SK-N-SH treated with all-trans-retinoic acid at 6 μM for 48 hours (cell line): ENCODE data around the gene RYK.

ENCODE experiments used
- ATAC-seq: fragments of 200-7000 bp; cut with Tn5 transposase; 3 replicates; pipeline ENCODE4 v1.9.1; 2020; ENCODE audit warnings: mild to moderate bottlenecking, moderate library complexity
- ARNTL ChIP-seq: fragments of 450-650 bp; formaldehyde crosslinking; IDR thresholded peaks from 2 replicates; pipeline ENCODE4 v1.5.0; 2020; ENCODE audit warnings: low read depth, mild to moderate bottlenecking, moderate library complexity, borderline replicate concordance
- CSDC2 ChIP-seq: fragments of 250-450 bp; sonication (Bioruptor Pico); IDR thresholded peaks from 2 replicates; pipeline ENCODE4 v1.5.0; 2020; ENCODE audit warnings: mild to moderate bottlenecking, moderate library complexity
- ESRRG ChIP-seq: fragments of 250-450 bp; sonication (Bioruptor Pico); IDR thresholded peaks from 2 replicates; pipeline ENCODE4 v1.6.1; 2021; ENCODE audit warnings: mild to moderate bottlenecking
- GLIS3 ChIP-seq: fragments of 250-450 bp; sonication (Bioruptor Pico); IDR thresholded peaks from 2 replicates; pipeline ENCODE4 v1.5.0; 2020; ENCODE audit warnings: mild to moderate bottlenecking, moderate library complexity
- ISL1 ChIP-seq: fragments of 250-450 bp; sonication (Bioruptor Pico); IDR thresholded peaks from 2 replicates; pipeline ENCODE4 v2.1.2; 2022; ENCODE audit warnings: mild to moderate bottlenecking, moderate library complexity
- OSR1 ChIP-seq: fragments of 250-450 bp; sonication (Bioruptor Pico); IDR thresholded peaks from 2 replicates; pipeline ENCODE4 v1.8.0; 2022; ENCODE audit warnings: moderate library complexity, mild to moderate bottlenecking, inconsistent platforms
- RARB ChIP-seq: fragments of 250-450 bp; sonication (Bioruptor Pico); IDR thresholded peaks from 2 replicates; pipeline ENCODE4 v1.8.0; 2021; ENCODE audit warnings: mild to moderate bottlenecking, moderate library complexity
- TOX ChIP-seq: fragments of 250-450 bp; sonication (Bioruptor Pico); IDR thresholded peaks from 2 replicates; pipeline ENCODE4 v1.8.0; 2021; ENCODE audit warnings: mild to moderate bottlenecking, moderate library complexity, borderline replicate concordance
- ZC3H10 ChIP-seq: fragments of 250-450 bp; sonication (Bioruptor Pico); IDR thresholded peaks from 2 replicates; pipeline ENCODE4 v1.5.1; 2021; ENCODE audit warnings: mild to moderate bottlenecking, moderate library complexity
- ZFP3 ChIP-seq: fragments of 250-450 bp; sonication (Bioruptor Pico); IDR thresholded peaks from 2 replicates; pipeline ENCODE4 v1.5.0; 2020; ENCODE audit warnings: mild to moderate bottlenecking, moderate library complexity
- ZFP30 ChIP-seq: fragments of 450-650 bp; formaldehyde crosslinking; IDR thresholded peaks from 2 replicates; pipeline ENCODE4 v1.5.0; 2022; ENCODE audit warnings: mild to moderate bottlenecking, moderate library complexity
- ZNF70 ChIP-seq: fragments of 450-650 bp; formaldehyde crosslinking; IDR thresholded peaks from 2 replicates; pipeline ENCODE4 v1.5.0; 2020; ENCODE audit warnings: mild to moderate bottlenecking, moderate library complexity
- ZNF8 ChIP-seq: fragments of 450-650 bp; formaldehyde crosslinking; IDR thresholded peaks from 2 replicates; pipeline ENCODE4 v1.5.0; 2020; ENCODE audit warnings: mild to moderate bottlenecking, moderate library complexity
- TF ChIP-seq, protein P1 (sequence below): fragments of 250-450 bp; sonication (Bioruptor Pico); IDR thresholded peaks from 2 replicates; pipeline ENCODE4 v1.5.1; 2020; ENCODE audit warnings: low read depth, mild to moderate bottlenecking, moderate library complexity
- TF ChIP-seq, protein P2 (sequence below): fragments of 250-450 bp; sonication (Bioruptor Pico); IDR thresholded peaks from 2 replicates; pipeline ENCODE4 v1.8.0; 2021; ENCODE audit warnings: low read depth, mild to moderate bottlenecking, moderate library complexity, borderline replicate concordance
- TF ChIP-seq, protein P3 (sequence below): fragments of 250-450 bp; sonication (Bioruptor Pico); IDR thresholded peaks from 2 replicates; pipeline ENCODE4 v1.5.0; 2020; ENCODE audit warnings: mild to moderate bottlenecking, moderate library complexity
- TF ChIP-seq, protein P4 (sequence below): fragments of 250-450 bp; sonication (Bioruptor Pico); IDR thresholded peaks from 2 replicates; pipeline ENCODE4 v1.8.0; 2020; ENCODE audit warnings: mild to moderate bottlenecking, moderate library complexity, borderline replicate concordance

The RYK gene

DNA sequence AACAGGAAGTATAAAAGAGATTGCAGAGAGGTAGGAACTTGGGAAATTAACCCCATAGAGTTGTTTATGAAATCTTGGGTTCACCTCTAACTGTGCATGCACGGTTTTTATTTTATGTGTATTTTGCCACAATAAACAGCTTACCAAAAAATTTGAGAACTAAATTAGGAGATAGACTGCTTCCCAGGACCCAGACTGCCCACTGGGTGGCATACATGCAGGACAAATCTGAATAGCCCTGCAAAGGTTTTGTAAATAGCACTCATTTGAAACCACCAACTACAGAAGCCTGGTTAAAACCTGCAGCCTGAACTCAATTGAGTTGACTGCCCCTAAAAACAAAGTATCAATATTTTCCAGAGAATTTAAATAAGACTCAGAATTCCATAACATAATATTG, 124.5 kb downstream of the RYK start:
- TF ChIP-seq, protein P1, sequence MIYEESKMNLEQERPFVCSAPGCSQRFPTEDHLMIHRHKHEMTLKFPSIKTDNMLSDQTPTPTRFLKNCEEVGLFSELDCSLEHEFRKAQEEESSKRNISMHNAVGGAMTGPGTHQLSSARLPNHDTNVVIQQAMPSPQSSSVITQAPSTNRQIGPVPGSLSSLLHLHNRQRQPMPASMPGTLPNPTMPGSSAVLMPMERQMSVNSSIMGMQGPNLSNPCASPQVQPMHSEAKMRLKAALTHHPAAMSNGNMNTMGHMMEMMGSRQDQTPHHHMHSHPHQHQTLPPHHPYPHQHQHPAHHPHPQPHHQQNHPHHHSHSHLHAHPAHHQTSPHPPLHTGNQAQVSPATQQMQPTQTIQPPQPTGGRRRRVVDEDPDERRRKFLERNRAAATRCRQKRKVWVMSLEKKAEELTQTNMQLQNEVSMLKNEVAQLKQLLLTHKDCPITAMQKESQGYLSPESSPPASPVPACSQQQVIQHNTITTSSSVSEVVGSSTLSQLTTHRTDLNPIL (CRISPR knock-in tag), result no peak
- TF ChIP-seq CSDC2 (CRISPR knock-in tag) (no peak), ZNF70 (CRISPR knock-in tag) (no peak), ZNF8 (CRISPR knock-in tag) (no peak), ZFP30 (CRISPR knock-in tag) (no peak)
- TF ChIP-seq, protein P2, sequence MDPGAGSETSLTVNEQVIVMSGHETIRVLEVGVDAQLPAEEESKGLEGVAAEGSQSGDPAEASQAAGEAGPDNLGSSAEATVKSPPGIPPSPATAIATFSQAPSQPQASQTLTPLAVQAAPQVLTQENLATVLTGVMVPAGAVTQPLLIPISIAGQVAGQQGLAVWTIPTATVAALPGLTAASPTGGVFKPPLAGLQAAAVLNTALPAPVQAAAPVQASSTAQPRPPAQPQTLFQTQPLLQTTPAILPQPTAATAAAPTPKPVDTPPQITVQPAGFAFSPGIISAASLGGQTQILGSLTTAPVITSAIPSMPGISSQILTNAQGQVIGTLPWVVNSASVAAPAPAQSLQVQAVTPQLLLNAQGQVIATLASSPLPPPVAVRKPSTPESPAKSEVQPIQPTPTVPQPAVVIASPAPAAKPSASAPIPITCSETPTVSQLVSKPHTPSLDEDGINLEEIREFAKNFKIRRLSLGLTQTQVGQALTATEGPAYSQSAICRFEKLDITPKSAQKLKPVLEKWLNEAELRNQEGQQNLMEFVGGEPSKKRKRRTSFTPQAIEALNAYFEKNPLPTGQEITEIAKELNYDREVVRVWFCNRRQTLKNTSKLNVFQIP (CRISPR knock-in tag), result no peak
- TF ChIP-seq, protein P3, sequence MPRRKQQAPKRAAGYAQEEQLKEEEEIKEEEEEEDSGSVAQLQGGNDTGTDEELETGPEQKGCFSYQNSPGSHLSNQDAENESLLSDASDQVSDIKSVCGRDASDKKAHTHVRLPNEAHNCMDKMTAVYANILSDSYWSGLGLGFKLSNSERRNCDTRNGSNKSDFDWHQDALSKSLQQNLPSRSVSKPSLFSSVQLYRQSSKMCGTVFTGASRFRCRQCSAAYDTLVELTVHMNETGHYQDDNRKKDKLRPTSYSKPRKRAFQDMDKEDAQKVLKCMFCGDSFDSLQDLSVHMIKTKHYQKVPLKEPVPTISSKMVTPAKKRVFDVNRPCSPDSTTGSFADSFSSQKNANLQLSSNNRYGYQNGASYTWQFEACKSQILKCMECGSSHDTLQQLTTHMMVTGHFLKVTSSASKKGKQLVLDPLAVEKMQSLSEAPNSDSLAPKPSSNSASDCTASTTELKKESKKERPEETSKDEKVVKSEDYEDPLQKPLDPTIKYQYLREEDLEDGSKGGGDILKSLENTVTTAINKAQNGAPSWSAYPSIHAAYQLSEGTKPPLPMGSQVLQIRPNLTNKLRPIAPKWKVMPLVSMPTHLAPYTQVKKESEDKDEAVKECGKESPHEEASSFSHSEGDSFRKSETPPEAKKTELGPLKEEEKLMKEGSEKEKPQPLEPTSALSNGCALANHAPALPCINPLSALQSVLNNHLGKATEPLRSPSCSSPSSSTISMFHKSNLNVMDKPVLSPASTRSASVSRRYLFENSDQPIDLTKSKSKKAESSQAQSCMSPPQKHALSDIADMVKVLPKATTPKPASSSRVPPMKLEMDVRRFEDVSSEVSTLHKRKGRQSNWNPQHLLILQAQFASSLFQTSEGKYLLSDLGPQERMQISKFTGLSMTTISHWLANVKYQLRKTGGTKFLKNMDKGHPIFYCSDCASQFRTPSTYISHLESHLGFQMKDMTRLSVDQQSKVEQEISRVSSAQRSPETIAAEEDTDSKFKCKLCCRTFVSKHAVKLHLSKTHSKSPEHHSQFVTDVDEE (CRISPR knock-in tag), result no peak
- no peak for ATAC-seq

DNA sequence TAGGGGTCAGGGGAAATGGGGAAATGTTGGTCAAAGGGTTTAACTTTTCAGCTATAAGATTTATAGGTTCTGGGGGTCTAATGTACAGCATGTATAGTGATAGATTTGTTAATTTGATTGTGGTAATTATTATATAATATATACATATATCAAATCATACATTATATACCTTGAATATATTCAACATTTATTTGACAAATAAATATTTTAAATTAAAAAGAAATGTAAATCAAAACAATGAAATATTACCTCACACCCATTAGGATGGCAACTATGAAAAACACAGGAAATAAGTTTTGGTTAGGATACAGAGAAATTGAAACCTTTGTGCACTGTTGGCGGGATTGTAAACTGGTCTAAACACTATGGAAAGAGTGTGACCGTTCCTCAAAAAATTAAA, 135.9 kb downstream of the RYK start:
- no peak for ATAC-seq
- no peak for TF ChIP-seq ESRRG (CRISPR knock-in tag)
- TF ChIP-seq GLIS3, result no peak
- TF ChIP-seq CSDC2 (CRISPR knock-in tag), result no peak
- no peak for TF ChIP-seq ZNF70 (CRISPR knock-in tag)
- TF ChIP-seq ARNTL (CRISPR knock-in tag), result no peak
- TF ChIP-seq, protein P3 (CRISPR knock-in tag), result no peak
- no peak for TF ChIP-seq ZFP3 (CRISPR knock-in tag)
- no peak for TF ChIP-seq ISL1 (CRISPR knock-in tag)
- TF ChIP-seq TOX, result no peak
- TF ChIP-seq RARB (CRISPR knock-in tag), result no peak
- TF ChIP-seq, protein P1 (CRISPR knock-in tag), result no peak
- TF ChIP-seq, protein P4, sequence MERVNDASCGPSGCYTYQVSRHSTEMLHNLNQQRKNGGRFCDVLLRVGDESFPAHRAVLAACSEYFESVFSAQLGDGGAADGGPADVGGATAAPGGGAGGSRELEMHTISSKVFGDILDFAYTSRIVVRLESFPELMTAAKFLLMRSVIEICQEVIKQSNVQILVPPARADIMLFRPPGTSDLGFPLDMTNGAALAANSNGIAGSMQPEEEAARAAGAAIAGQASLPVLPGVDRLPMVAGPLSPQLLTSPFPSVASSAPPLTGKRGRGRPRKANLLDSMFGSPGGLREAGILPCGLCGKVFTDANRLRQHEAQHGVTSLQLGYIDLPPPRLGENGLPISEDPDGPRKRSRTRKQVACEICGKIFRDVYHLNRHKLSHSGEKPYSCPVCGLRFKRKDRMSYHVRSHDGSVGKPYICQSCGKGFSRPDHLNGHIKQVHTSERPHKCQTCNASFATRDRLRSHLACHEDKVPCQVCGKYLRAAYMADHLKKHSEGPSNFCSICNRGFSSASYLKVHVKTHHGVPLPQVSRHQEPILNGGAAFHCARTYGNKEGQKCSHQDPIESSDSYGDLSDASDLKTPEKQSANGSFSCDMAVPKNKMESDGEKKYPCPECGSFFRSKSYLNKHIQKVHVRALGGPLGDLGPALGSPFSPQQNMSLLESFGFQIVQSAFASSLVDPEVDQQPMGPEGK (CRISPR knock-in tag), result no peak
- TF ChIP-seq OSR1 (CRISPR knock-in tag), result no peak
- TF ChIP-seq ZC3H10, result no peak

DNA sequence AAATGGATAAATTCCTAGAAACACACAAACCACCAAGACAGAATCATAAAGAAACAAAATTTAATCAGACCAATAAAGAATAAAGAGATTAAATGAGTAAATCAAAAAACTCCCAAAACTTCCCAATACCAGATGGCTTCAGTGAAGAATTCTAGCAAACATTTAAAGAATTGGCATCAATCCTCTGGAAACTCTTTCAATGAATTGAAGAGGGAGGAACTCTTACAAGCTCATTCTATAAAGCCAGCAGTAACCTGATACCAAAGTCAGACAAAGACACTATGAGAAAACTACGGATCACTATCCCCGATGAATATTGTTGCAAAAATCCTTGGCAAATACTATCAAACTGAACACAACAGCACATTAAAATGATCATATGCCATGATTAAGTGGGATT, 139.0 kb downstream of the RYK start:
- TF ChIP-seq ZFP30 (CRISPR knock-in tag), result no peak
- no peak for ATAC-seq
